Ishikawa (cell line): Measurements from ENCODE around the gene MYZAP.

Experiments used
- CEBPB ChIP-seq: IDR thresholded peaks from 2 replicates; pipeline ENCODE4 v1.6.1; 2012
- CREB1 ChIP-seq: IDR thresholded peaks from 2 replicates; pipeline ENCODE4 v1.6.1; 2012; ENCODE audit warnings: low read depth
- EGR1 ChIP-seq: IDR thresholded peaks from 2 replicates; pipeline ENCODE4 v1.6.1; 2012
- EP300 ChIP-seq: IDR thresholded peaks from 2 replicates; pipeline ENCODE4 v1.6.1; 2012; ENCODE audit warnings: borderline replicate concordance
- FOXM1 ChIP-seq: IDR thresholded peaks from 2 replicates; pipeline ENCODE4 v1.6.1; 2012; ENCODE audit warnings: low read depth, borderline replicate concordance
- MAX ChIP-seq: IDR thresholded peaks from 2 replicates; pipeline ENCODE4 v1.6.1; 2012
- NFIC ChIP-seq: IDR thresholded peaks from 2 replicates; pipeline ENCODE4 v1.6.1; 2012
- RAD21 ChIP-seq: IDR thresholded peaks from 2 replicates; pipeline ENCODE4 v1.6.1; 2012; ENCODE audit warnings: low read depth
- TAF1 ChIP-seq: IDR thresholded peaks from 2 replicates; pipeline ENCODE4 v1.6.1; 2012; ENCODE audit warnings: low read depth, mild to moderate bottlenecking
- TCF12 ChIP-seq: IDR thresholded peaks from 2 replicates; pipeline ENCODE4 v1.6.1; 2012; ENCODE audit warnings: low read depth
- TEAD4 ChIP-seq: IDR thresholded peaks from 2 replicates; pipeline ENCODE4 v1.6.1; 2012
- USF1 ChIP-seq: IDR thresholded peaks from 2 replicates; pipeline ENCODE4 v1.6.1; 2012
- YY1 ChIP-seq: IDR thresholded peaks from 2 replicates; pipeline ENCODE4 v1.6.1; 2012; ENCODE audit warnings: low read depth
- ZBTB7A ChIP-seq: IDR thresholded peaks from 2 replicates; pipeline ENCODE4 v1.6.1; 2012; ENCODE audit warnings: low read depth
- TF ChIP-seq, protein P1 (sequence below): IDR thresholded peaks from 2 replicates; pipeline ENCODE4 v1.6.1; 2012; ENCODE audit warnings: low read depth, mild to moderate bottlenecking

The MYZAP gene

GRCh38 chr15:57643826-57644225 lies 52.1 kb downstream of the MYZAP start:
- TF ChIP-seq NFIC: no peak
- no peak for TF ChIP-seq RAD21
- no peak for TF ChIP-seq USF1
- TF ChIP-seq EGR1: no peak
- TF ChIP-seq TEAD4: no peak
- TF ChIP-seq MAX: no peak
- no peak for TF ChIP-seq YY1
- TF ChIP-seq CREB1: no peak
- no peak for TF ChIP-seq ZBTB7A
- TF ChIP-seq CEBPB: no peak
- no peak for TF ChIP-seq FOXM1
- TF ChIP-seq, protein P1, sequence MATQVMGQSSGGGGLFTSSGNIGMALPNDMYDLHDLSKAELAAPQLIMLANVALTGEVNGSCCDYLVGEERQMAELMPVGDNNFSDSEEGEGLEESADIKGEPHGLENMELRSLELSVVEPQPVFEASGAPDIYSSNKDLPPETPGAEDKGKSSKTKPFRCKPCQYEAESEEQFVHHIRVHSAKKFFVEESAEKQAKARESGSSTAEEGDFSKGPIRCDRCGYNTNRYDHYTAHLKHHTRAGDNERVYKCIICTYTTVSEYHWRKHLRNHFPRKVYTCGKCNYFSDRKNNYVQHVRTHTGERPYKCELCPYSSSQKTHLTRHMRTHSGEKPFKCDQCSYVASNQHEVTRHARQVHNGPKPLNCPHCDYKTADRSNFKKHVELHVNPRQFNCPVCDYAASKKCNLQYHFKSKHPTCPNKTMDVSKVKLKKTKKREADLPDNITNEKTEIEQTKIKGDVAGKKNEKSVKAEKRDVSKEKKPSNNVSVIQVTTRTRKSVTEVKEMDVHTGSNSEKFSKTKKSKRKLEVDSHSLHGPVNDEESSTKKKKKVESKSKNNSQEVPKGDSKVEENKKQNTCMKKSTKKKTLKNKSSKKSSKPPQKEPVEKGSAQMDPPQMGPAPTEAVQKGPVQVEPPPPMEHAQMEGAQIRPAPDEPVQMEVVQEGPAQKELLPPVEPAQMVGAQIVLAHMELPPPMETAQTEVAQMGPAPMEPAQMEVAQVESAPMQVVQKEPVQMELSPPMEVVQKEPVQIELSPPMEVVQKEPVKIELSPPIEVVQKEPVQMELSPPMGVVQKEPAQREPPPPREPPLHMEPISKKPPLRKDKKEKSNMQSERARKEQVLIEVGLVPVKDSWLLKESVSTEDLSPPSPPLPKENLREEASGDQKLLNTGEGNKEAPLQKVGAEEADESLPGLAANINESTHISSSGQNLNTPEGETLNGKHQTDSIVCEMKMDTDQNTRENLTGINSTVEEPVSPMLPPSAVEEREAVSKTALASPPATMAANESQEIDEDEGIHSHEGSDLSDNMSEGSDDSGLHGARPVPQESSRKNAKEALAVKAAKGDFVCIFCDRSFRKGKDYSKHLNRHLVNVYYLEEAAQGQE: no peak
- TF ChIP-seq TCF12: no peak
- no peak for TF ChIP-seq EP300
- no peak for TF ChIP-seq TAF1

DNA sequence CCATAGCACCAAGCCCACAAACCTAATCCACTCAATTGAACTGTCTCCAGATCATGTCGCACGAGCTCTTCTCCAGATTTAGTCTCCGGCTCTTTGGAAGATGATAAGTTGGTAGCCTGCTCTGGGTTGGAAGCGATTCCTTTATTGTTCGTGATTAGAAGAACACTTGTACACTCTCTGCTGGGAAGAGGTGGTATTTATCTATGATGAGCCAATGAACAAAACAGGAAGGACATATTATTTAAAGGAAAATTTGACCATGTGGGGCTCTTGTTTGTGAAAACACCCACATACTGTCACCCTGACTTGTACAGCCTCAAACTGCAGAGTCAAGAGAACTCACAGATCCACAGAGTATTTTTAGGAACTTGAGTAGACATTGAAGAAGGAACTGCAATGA lies 54.4 kb downstream of the MYZAP start:
- TF ChIP-seq CEBPB: no peak
- TF ChIP-seq MAX: no peak
- no peak for TF ChIP-seq TEAD4
- no peak for TF ChIP-seq NFIC
- no peak for TF ChIP-seq USF1
- TF ChIP-seq, protein P1: no peak
- TF ChIP-seq EP300: no peak
- no peak for TF ChIP-seq TAF1
- no peak for TF ChIP-seq YY1
- TF ChIP-seq EGR1: no peak
- TF ChIP-seq RAD21: no peak
- no peak for TF ChIP-seq ZBTB7A
- no peak for TF ChIP-seq FOXM1

DNA sequence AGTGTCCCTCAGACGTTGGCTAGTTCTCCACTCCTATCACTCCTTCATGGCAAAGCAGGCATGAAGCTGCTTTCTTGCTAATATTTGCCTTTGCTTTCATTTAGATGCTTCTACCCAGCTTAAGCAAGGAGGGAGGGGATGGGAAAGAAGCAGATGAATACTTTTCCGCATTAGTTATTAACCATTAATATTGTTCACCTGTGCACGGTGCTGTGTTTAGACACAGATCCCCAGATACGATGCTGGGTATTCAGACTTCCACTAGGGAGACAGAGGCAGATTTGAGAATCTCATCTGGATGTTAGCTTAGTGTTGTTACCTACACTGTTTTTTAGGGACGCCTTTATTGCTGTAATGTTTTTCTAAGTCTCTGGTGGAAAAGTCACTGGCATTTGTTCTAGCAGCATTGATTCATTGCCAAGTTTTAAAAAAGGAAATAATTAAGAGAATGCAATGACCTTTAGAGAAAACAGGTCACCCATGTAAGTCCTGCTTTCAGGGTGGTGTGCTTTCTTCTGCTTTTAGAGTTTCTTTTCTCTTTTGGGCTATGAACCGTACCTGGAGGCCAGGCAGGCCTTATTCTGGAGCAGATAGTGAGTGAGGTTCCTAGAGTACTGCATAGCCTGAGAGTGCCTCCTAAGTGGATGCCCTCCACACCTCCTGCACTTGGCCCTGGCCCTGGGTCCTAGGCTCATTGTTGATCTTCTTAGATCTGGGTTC lies 55.5 kb downstream of the MYZAP start:
- TF ChIP-seq TEAD4: no peak
- TF ChIP-seq TAF1: no peak
- TF ChIP-seq EP300: no peak

GRCh38 chr15:57647791-57648130 lies 56.1 kb downstream of the MYZAP start:
- TF ChIP-seq RAD21: no peak
- peak; percentile 58 for TF ChIP-seq USF1
- 0 out of 2 replicates have a peak, but pooled peaks have one; percentile 34 for TF ChIP-seq EP300
- TF ChIP-seq ZBTB7A: no peak
- TF ChIP-seq MAX: peak; percentile 80
- TF ChIP-seq CEBPB: peak; percentile 29; the same call in 1 of the 2 replicates
- peak; percentile 66 for TF ChIP-seq TEAD4

DNA sequence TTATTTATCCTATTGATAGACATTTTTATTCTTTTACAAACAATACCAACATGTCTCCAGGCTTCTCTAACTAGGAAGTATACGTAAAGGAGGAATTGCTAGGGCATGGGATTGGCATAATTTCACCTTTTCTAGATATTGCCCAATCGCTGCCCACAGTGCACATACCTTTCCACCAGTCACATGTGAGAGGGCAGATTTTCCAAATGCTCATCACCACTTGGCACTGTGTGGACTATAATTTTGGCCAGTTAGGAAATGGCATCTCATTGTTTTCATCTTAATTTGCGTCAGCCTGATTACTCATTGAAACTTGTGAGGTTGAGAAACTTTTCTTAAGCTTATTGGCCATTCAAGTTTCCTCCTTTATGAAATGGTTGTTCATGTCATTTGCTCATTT lies 57.4 kb downstream of the MYZAP start:
- no peak for TF ChIP-seq ZBTB7A
- no peak for TF ChIP-seq CREB1
- TF ChIP-seq, protein P1: no peak
- TF ChIP-seq TEAD4: peak; percentile 46
- no peak for TF ChIP-seq TAF1
- TF ChIP-seq EGR1: no peak
- no peak for TF ChIP-seq RAD21
- no peak for TF ChIP-seq FOXM1
- peak; percentile 95 for TF ChIP-seq CEBPB
- no peak for TF ChIP-seq MAX
- no peak for TF ChIP-seq YY1
- peak; percentile 74; the same call in 1 of the 2 replicates for TF ChIP-seq NFIC
- TF ChIP-seq EP300: peak; percentile 76; the same call in 1 of the 2 replicates
- 0 out of 2 replicates have a peak, but pooled peaks have one; percentile 28 for TF ChIP-seq USF1
- TF ChIP-seq TCF12: 0 out of 2 replicates have a peak, but pooled peaks have one; percentile 47
